LNCaP clone FGC (cell line): ENCODE results near the gene GCH1.

Experiments
- DNase-seq: peaks from one replicate; pipeline ENCODE4 v3.0.0-alpha.2; 2011; ENCODE audit warnings: low read depth
- H3K4me3 ChIP-seq: 2 replicates; pipeline ENCODE4 v1.5.1; 2011; ENCODE audit warnings: mild to moderate bottlenecking, low read depth, low read length, control low read depth
- CTCF ChIP-seq: IDR thresholded peaks from 2 replicates; pipeline ENCODE4 v1.5.1; 2012; ENCODE audit warnings: mild to moderate bottlenecking; ENCODE audit not compliant: control insufficient read depth, insufficient read depth; ENCODE audit errors: extremely low read depth

Gene GCH1

GRCh38 chr14:54794159-54794558 is 108.5 kb downstream of the GCH1 start:
- DNase-seq, result no peak
- TF ChIP-seq CTCF, result no peak
- H3K4me3 ChIP-seq, result no peak overlapping the region

GRCh38 chr14:54792288-54792687 is 110.3 kb downstream of the GCH1 start:
- H3K4me3 ChIP-seq, result no peak overlapping the region
- no peak for DNase-seq
- no peak for TF ChIP-seq CTCF
